Activated CD8-positive, alpha-beta memory T cell treated with anti-CD3 and anti-CD28 coated beads for 36 hours (primary cell): Measurements from ENCODE around the gene RBM18. TPM values are rescaled to one million over a fixed set of nuclear protein-coding genes. Genes with fewer than 3 reads are reported as not detected.

Experiments used
- CTCF ChIA-PET: fragments of 350-600 bp; sonication (Branson Sonifier 250); formaldehyde crosslinking; loops from one replicate; lab custom pipeline; 2021; ENCODE audit warnings: antibody characterized with exemption; lab: Charles Lee
- POLR2A ChIA-PET: fragments of 350-600 bp; sonication (Branson Sonifier 250); formaldehyde crosslinking; loops from one replicate; lab custom pipeline; 2021; ENCODE audit warnings: antibody characterized with exemption; lab: Charles Lee
- total RNA-seq, 2 experiments: library from RNA; stranded (reverse); gene quantifications; one replicate each; pipeline ENCODE4 v1.2.3, GENCODE V29; 2021

The RBM18 gene
- total RNA-seq, 2 experiments from 2014 or later: 34.1 to 35.4 TPM

- ChIA-PET CTCF (interaction anchor here (1.6 kb wide), 1 partner anchor 9 kb away, joined by 5 read pairs; no protein-coding TSS in a partner anchor), POLR2A (no interaction called here)
These were observed 73.1 kb downstream of the RBM18 start for GRCh38 chr9:122191584-122191983.

- CTCF ChIA-PET: no interaction called here
- POLR2A ChIA-PET: no interaction called here
These were observed 73.9 kb downstream of the RBM18 start for GRCh38 chr9:122190597-122191381.

- ChIA-PET CTCF (no interaction called here), POLR2A (no interaction called here)
These were observed 76.3 kb downstream of the RBM18 start for GRCh38 chr9:122188369-122188768.

Other genes with a start within 250 kb of the RBM18 start
- 1 to 10 TPM; 2.0 to 2.6 TPM for gene TTLL11, start 171.5 kb downstream of the RBM18 start, total RNA-seq
- gene NDUFA8, start 105.1 kb downstream of the RBM18 start, total RNA-seq: 10 to 100 TPM; 50.7 to 56.2 TPM
- not detected for gene MORN5, start 104.9 kb downstream of the RBM18 start, total RNA-seq
- not detected for gene LHX6, start 35.9 kb downstream of the RBM18 start, total RNA-seq
- gene MRRF, start within 50 bp of the RBM18 start, total RNA-seq: 10 to 100 TPM; 71.7 to 73.0 TPM
- gene PTGS1, start 106.2 kb upstream of the RBM18 start, total RNA-seq: under 1 TPM in 1 of 2 experiments, not detected in 1; 0.08 TPM
- gene OR1J1, start 213.1 kb upstream of the RBM18 start, total RNA-seq: not detected
- not detected for gene OR1J2, start 246.0 kb upstream of the RBM18 start, total RNA-seq